Ovary (tissue), 9 donors: ENCODE data around the gene ARID1B. TPM values are rescaled to one million over a fixed set of nuclear protein-coding genes. Genes with fewer than 3 reads are reported as not detected.

Experiments
- DNase-seq, 5 donors: peaks; one replicate each; pipeline ENCODE4 v3.0.0-alpha.2; 2019 to 2020
- H3K27ac ChIP-seq, 2 donors: fragments of 200-600 bp; one replicate each; pipeline versions ENCODE4 v1.5.1 to v1.8.0; 2019 to 2022
- H3K27me3 ChIP-seq: fragments of 200-600 bp; one replicate; pipeline ENCODE4 v1.8.0; 2022
- H3K36me3 ChIP-seq: fragments of 200-600 bp; sonication (generic); one replicate; pipeline ENCODE4 v1.5.1; 2019
- H3K4me1 ChIP-seq: one replicate; pipeline ENCODE4 v1.8.1; 2013; ENCODE audit warnings: mild to moderate bottlenecking, moderate library complexity; ENCODE audit not compliant: insufficient read depth
- H3K4me3 ChIP-seq: fragments of 200-600 bp; sonication (generic); one replicate; pipeline ENCODE4 v1.5.1; 2017
- H3K9me3 ChIP-seq, 2 donors: fragments of 200-600 bp in 1 of 2; sonication (generic) in 1 of 2; one replicate each; pipeline versions ENCODE4 v1.5.1 to v1.8.1; 2013 to 2019; ENCODE audit warnings: mild to moderate bottlenecking in 1 of 2, moderate library complexity in 1 of 2
- EP300 ChIP-seq: sonication (generic); formaldehyde crosslinking; IDR thresholded peaks from one replicate; pipeline ENCODE4 v1.6.1; 2017; ENCODE audit warnings: antibody characterized with exemption
- POLR2A ChIP-seq: fragments of 450-650 bp; IDR thresholded peaks from one replicate; pipeline ENCODE4 v1.6.1; 2017; ENCODE audit warnings: antibody characterized with exemption, mild to moderate bottlenecking, moderate library complexity
- WGBS, 3 donors: extraction: QIAGEN DNeasy Blood & Tissue Kit in 1 of 3; methylation state at CpG; one replicate each; pipeline versions ENCODE4 v1.1.5 to v1.1.7; 2013 to 2017; 5-methylcytosine and 5-hydroxymethylcytosine counted together
- intact Hi-C, 4 donors: fragments of 100-400 bp; cut with DNase I; formaldehyde crosslinking; loops; one replicate each; pipeline versions ENCODE4 v1.11.0 to v1.15.1; 2022 to 2023
- polyA plus RNA-seq, 2 donors: library from polyadenylated mRNA; stranded (reverse); fragments of 200-250 nt in 1 of 2; fragments of 350-450 nt in 1 of 2; fragmentation: Illumina TruSeq in 1 of 2; extraction: RNeasy Lipid Tissue Mini Kit (QIAGEN cat#74804) in 1 of 2; gene quantifications; one replicate each; pipeline ENCODE4 v1.2.3, GENCODE V29; 2013 to 2014
- total RNA-seq, 7 donors: library from RNA; depleted of rRNA in 2 of 7; stranded (reverse); fragments of >200 nt in 2 of 7; fragmentation: NEBNext Ultra II Directional in 3 of 7; extraction: Animal tissue kit (Norgen Biotek cat#: 25700) in 3 of 7; gene quantifications; one replicate each; pipeline versions ENCODE4 v1.1.0 to v1.2.4, GENCODE V29; 2016 to 2023
- TF ChIP-seq, protein P1 (sequence below), 3 donors: fragments of 450-650 bp in 2 of 3; fragments of 200-600 bp in 1 of 3; IDR thresholded peaks; one replicate each; pipeline versions ENCODE4 v1.5.1 to v1.8.0; 2016 to 2022; ENCODE audit warnings: antibody characterized with exemption in 3 of 3, mild to moderate bottlenecking in 1 of 3
- donor health status: DM: no; HTN: no; CAD: no; lungs with moderate emphysema.
- donor health status: DM: no; HTN: no; CAD: no.
- donor health status: Bipolar disorder and iron deficiency.
- donor health status: DM: yes; HTN: yes; CAD: no.
- donor health status: DM: no; HTN: no; CAD: no.
- donor health status: DM: yes; HTN: yes; CAD: no.

The ARID1B gene
- total and polyA plus RNA-seq, 9 donors: 33.2 to 144 (median 105) TPM

DNA sequence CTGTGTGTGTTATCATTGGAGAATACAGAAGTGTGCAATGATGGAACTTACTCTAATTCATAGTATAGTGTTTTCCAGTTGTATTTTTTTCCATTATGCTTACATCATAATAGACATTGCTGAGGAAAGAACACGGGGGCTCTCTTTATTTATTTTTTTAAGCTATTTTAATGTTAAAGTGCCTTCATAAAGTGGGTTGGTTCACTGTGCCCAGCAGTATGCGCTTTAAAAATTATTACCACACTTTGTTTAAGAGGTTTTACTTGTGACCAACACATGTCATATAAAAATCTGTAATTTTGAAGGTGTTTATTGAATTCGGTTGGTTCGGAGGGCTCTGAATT is 330.4 kb downstream of the ARID1B start:
- 33 to 49% (median 36%) methylated on average over 4 of the region's 4 CpGs for WGBS, 3 donors
- no peak for DNase-seq
- Histone ChIP-seq H3K9me3 (no peaks in the 10 kb centered on the region), H3K36me3 (no peaks in the 10 kb centered on the region), H3K27me3 (no peaks in the 10 kb centered on the region), H3K4me1 (peaks cover 8% of the 10 kb centered on the region), H3K4me3 (no peak overlapping the region), H3K27ac (peak overlapping the region in 1 of 2 donors; percentile 10)
- TF ChIP-seq, protein P1, sequence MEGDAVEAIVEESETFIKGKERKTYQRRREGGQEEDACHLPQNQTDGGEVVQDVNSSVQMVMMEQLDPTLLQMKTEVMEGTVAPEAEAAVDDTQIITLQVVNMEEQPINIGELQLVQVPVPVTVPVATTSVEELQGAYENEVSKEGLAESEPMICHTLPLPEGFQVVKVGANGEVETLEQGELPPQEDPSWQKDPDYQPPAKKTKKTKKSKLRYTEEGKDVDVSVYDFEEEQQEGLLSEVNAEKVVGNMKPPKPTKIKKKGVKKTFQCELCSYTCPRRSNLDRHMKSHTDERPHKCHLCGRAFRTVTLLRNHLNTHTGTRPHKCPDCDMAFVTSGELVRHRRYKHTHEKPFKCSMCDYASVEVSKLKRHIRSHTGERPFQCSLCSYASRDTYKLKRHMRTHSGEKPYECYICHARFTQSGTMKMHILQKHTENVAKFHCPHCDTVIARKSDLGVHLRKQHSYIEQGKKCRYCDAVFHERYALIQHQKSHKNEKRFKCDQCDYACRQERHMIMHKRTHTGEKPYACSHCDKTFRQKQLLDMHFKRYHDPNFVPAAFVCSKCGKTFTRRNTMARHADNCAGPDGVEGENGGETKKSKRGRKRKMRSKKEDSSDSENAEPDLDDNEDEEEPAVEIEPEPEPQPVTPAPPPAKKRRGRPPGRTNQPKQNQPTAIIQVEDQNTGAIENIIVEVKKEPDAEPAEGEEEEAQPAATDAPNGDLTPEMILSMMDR (IDR thresholded peaks at IDR 0.05): no peak
- TF ChIP-seq POLR2A: no peak
- intact Hi-C loops: no loop called here

DNA sequence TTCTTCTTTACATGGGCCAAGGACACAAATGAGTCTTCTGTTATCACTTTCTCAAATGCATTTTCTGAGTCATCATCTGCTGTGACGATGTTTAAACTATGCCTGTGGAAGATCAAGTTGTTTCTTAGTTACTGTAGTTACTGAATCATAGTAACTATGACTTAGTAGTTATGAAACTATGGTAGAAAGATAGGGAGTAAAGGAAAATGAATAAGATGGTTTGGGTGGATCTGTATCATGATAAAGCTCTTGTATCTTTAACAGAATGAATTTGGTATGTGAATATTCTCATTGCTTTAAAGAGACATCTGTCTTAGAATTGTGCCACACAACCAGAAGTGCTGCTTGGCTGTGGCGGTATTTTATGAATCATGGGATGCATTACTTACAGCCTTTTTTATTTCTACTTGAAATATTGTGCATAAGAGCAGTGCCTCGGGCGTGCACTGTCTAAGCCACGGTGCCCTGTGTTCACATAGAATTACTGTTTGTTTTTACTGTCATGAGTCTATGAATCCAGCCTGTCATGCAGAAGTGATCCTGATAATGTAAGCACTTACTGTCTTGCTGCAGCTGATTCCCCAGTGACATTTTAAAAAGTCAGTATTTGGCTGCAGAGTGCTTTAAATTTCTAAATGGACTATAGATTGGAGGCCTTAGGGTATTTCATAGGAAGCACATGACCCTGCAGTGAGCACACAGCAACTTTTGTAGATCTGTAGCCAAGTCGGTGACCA is 330.9 kb downstream of the ARID1B start:
- 43 to 52% (median 44%) methylated on average over 6 of the region's 6 CpGs for WGBS, 3 donors
- no peak overlapping the region for H3K27ac ChIP-seq
- DNase-seq: no peak
- H3K9me3 ChIP-seq: no peaks in the 10 kb centered on the region
- intact Hi-C loops: no loop called here
- no peak overlapping the region for H3K4me3 ChIP-seq
- no peak for TF ChIP-seq POLR2A
- TF ChIP-seq, protein P1 (IDR thresholded peaks at IDR 0.05): no peak
- no peak for TF ChIP-seq EP300
- H3K4me1 ChIP-seq: peaks cover 8% of the 10 kb centered on the region
- no peaks in the 10 kb centered on the region for H3K27me3 ChIP-seq
- H3K36me3 ChIP-seq: no peaks in the 10 kb centered on the region

DNA sequence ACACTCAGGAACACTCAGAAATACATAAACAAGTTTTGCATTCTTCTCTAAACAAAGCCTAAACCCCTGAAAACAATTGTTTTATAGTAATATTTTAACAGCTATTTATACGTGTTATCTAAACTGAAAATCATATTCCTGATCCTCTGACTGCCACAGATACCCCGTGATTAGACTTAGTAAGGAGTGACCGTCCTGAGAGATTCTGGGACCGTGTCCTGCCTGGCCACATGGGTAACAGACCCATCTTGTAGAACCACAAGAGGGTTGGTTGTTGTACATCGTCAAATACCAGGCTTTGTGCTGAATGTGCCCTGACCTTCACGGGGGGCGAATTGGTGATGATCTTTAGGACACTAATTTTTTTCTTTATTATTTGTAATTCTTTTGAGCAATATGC is 331.7 kb downstream of the ARID1B start:
- Histone ChIP-seq H3K27ac (no peak overlapping the region), H3K4me3 (no peak overlapping the region), H3K27me3 (no peaks in the 10 kb centered on the region), H3K4me1 (peaks cover 8% of the 10 kb centered on the region), H3K36me3 (no peaks in the 10 kb centered on the region), H3K9me3 (no peaks in the 10 kb centered on the region)
- 93 to 95% (median 93%) methylated on average over 7 of the region's 7 CpGs for WGBS, 3 donors
- DNase-seq: no peak
- TF ChIP-seq EP300 (no peak), POLR2A (no peak)
- TF ChIP-seq, protein P1 (IDR thresholded peaks at IDR 0.05): no peak
- intact Hi-C loops: no loop called here

DNA sequence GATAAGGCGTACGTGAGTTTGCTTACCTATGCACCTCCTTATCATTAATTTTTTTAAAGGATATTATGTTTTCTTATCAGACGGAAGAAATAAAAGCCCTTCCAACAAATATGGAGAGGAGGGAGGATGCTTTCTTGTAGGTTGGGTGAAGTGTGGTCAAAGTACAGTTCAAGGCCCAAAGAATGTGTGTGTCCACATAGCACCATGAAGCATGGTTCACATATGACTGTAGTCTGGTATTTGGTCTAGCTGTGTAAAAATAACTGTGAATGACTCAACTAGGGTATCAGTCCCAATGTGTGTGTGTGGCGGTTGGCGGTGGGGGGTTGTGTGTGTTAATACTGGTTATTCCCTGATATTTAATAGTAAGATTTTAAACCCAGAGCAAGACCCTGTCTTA is 333.4 kb downstream of the ARID1B start:
- no peak overlapping the region for H3K27ac ChIP-seq
- 92 to 98% (median 93%) methylated on average over 5 of the region's 5 CpGs for WGBS, 3 donors
- DNase-seq: no peak
- no peaks in the 10 kb centered on the region for H3K36me3 ChIP-seq
- no peaks in the 10 kb centered on the region for H3K27me3 ChIP-seq
- H3K9me3 ChIP-seq: no peaks in the 10 kb centered on the region
- TF ChIP-seq, protein P1 (IDR thresholded peaks at IDR 0.05): no peak
- TF ChIP-seq POLR2A (no peak), EP300 (no peak)
- H3K4me3 ChIP-seq: no peak overlapping the region
- intact Hi-C loops: loop anchor here in 1 of 4 donors (1.0 kb wide), 1 partner anchor 43 kb away; no protein-coding TSS in a partner anchor
- peaks cover 8% of the 10 kb centered on the region for H3K4me1 ChIP-seq
